HepG2 (cell line): Measurements from ENCODE around the gene CHPF. TPM values are rescaled to one million over a fixed set of nuclear protein-coding genes. Genes with fewer than 3 reads are reported as not detected.

ENCODE experiments used
- ADNP ChIP-seq: sonication (generic); formaldehyde crosslinking; IDR thresholded peaks from 2 replicates; pipeline ENCODE4 v1.4.0; 2020; ENCODE audit warnings: missing genetic modification reagents
- GLI4 ChIP-seq: sonication (generic); formaldehyde crosslinking; IDR thresholded peaks from 2 replicates; pipeline ENCODE4 v1.5.1; 2020; ENCODE audit warnings: missing genetic modification reagents, mild to moderate bottlenecking, moderate library complexity, borderline replicate concordance
- ISL2 ChIP-seq: sonication (generic); formaldehyde crosslinking; IDR thresholded peaks from 2 replicates; pipeline ENCODE4 v1.5.0; 2020; ENCODE audit warnings: missing genetic modification reagents
- MEIS2 ChIP-seq: sonication (generic); formaldehyde crosslinking; IDR thresholded peaks from 2 replicates; pipeline ENCODE4 v1.9.0; 2021; ENCODE audit warnings: mild to moderate bottlenecking, missing genetic modification reagents
- NFATC3 ChIP-seq: sonication (generic); formaldehyde crosslinking; IDR thresholded peaks from 2 replicates; pipeline ENCODE4 v1.5.1; 2020; ENCODE audit warnings: mild to moderate bottlenecking, missing genetic modification reagents
- RERE ChIP-seq: IDR thresholded peaks from 2 replicates; pipeline ENCODE4 v1.6.1; 2016; ENCODE audit warnings: low read depth, missing genetic modification reagents, missing compliant biosample characterization
- SIX1 ChIP-seq: sonication (generic); formaldehyde crosslinking; IDR thresholded peaks from 2 replicates; pipeline ENCODE4 v1.4.0; 2020; ENCODE audit warnings: missing genetic modification reagents, borderline replicate concordance
- TBX2 ChIP-seq: sonication (generic); formaldehyde crosslinking; IDR thresholded peaks from 2 replicates; pipeline ENCODE4 v1.5.0; 2020; ENCODE audit warnings: missing genetic modification reagents, mild to moderate bottlenecking, borderline replicate concordance
- ZBTB3 ChIP-seq: sonication (generic); formaldehyde crosslinking; IDR thresholded peaks from 2 replicates; pipeline ENCODE4 v1.4.0; 2020; ENCODE audit warnings: low read depth, mild to moderate bottlenecking, moderate library complexity, missing genetic modification reagents, borderline replicate concordance
- ZBTB43 ChIP-seq: sonication (generic); formaldehyde crosslinking; conservative IDR thresholded peaks from 2 replicates; pipeline ENCODE4 v1.4.0; 2020; ENCODE audit warnings: missing genetic modification reagents
- ZNF275 ChIP-seq: sonication (generic); formaldehyde crosslinking; IDR thresholded peaks from 2 replicates; pipeline ENCODE4 v1.8.0; 2022; ENCODE audit warnings: missing genetic modification reagents, mild to moderate bottlenecking, inconsistent platforms, borderline replicate concordance
- ZNF331 ChIP-seq: sonication (generic); formaldehyde crosslinking; IDR thresholded peaks from 2 replicates; pipeline ENCODE4 v1.4.0; 2020; ENCODE audit warnings: missing genetic modification reagents
- ZNF460 ChIP-seq: sonication (generic); formaldehyde crosslinking; IDR thresholded peaks from 2 replicates; pipeline ENCODE4 v1.5.1; 2020; ENCODE audit warnings: missing genetic modification reagents, mild to moderate bottlenecking, borderline replicate concordance
- ZNF557 ChIP-seq: sonication (generic); formaldehyde crosslinking; IDR thresholded peaks from 2 replicates; pipeline ENCODE4 v1.4.0; 2020; ENCODE audit warnings: missing genetic modification reagents
- ZNF740 ChIP-seq: sonication (generic); formaldehyde crosslinking; IDR thresholded peaks from 2 replicates; pipeline ENCODE4 v1.4.0; 2020; ENCODE audit warnings: missing genetic modification reagents
- polyA plus RNA-seq, 8 experiments: library from polyadenylated mRNA; depleted of rRNA in 3 of 8; stranded (reverse) in 7 of 8; unstranded in 1 of 8; fragments of >200 nt; fragmentation: Illumina TruSeq in 4 of 8; extraction: Trizol in 4 of 8; gene quantifications; 2 replicates each; pipeline versions ENCODE4 v1.2.1 to v1.2.3, GENCODE V29; 2011 to 2016; ENCODE audit warnings: low read depth in 4 of 8, missing spikeins in 1 of 8, mixed read lengths in 1 of 8; ENCODE audit not compliant: insufficient read depth in 1 of 8
- total RNA-seq, 5 experiments: library from RNA; depleted of rRNA; stranded (reverse); fragments of >200 nt; fragmentation: Illumina TruSeq; extraction: Trizol; gene quantifications; 2 replicates each; pipeline ENCODE4 v1.2.3, GENCODE V29; 2016; ENCODE audit warnings: low read depth in 1 of 5
- TF ChIP-seq, protein P1 (sequence below): sonication (generic); formaldehyde crosslinking; IDR thresholded peaks from 2 replicates; pipeline ENCODE4 v1.5.0; 2020; ENCODE audit warnings: missing genetic modification reagents
- TF ChIP-seq, protein P2 (sequence below): sonication (generic); formaldehyde crosslinking; IDR thresholded peaks from 2 replicates; pipeline ENCODE4 v1.5.0; 2020; ENCODE audit warnings: mild to moderate bottlenecking, missing genetic modification reagents

CHPF gene
- total and polyA plus RNA-seq, 2 of the 13 experiments (the other 11 are each of a cell fraction or from before 2014, with no cell fraction given): 79.6 to 111 TPM

- TF ChIP-seq RERE (CRISPR knock-in tag): no peak; the same call in 1 of the 2 replicates
- no peak for TF ChIP-seq GLI4
- TF ChIP-seq SIX1 (CRISPR knock-in tag): no peak
- peak; percentile 91 for TF ChIP-seq TBX2
- no peak for TF ChIP-seq NFATC3
- TF ChIP-seq ZNF275 (CRISPR knock-in tag): peak; percentile 74; the same call in 1 of the 2 replicates
- peak; percentile 69 for TF ChIP-seq ISL2 (CRISPR knock-in tag)
- TF ChIP-seq MEIS2: peak; percentile 93
- 0 out of 2 replicates have a peak, but pooled peaks have one; percentile 28 for TF ChIP-seq ADNP
- TF ChIP-seq ZBTB3 (CRISPR knock-in tag): peak; percentile 71; the same call in 1 of the 2 replicates
- TF ChIP-seq ZBTB43 (CRISPR knock-in tag): 0 out of 2 replicates have a peak, but pooled peaks have one; percentile 35
- TF ChIP-seq, protein P1, sequence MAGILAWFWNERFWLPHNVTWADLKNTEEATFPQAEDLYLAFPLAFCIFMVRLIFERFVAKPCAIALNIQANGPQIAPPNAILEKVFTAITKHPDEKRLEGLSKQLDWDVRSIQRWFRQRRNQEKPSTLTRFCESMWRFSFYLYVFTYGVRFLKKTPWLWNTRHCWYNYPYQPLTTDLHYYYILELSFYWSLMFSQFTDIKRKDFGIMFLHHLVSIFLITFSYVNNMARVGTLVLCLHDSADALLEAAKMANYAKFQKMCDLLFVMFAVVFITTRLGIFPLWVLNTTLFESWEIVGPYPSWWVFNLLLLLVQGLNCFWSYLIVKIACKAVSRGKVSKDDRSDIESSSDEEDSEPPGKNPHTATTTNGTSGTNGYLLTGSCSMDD (CRISPR knock-in tag): no peak
- TF ChIP-seq ZNF557 (CRISPR knock-in tag): no peak
- TF ChIP-seq, protein P2, sequence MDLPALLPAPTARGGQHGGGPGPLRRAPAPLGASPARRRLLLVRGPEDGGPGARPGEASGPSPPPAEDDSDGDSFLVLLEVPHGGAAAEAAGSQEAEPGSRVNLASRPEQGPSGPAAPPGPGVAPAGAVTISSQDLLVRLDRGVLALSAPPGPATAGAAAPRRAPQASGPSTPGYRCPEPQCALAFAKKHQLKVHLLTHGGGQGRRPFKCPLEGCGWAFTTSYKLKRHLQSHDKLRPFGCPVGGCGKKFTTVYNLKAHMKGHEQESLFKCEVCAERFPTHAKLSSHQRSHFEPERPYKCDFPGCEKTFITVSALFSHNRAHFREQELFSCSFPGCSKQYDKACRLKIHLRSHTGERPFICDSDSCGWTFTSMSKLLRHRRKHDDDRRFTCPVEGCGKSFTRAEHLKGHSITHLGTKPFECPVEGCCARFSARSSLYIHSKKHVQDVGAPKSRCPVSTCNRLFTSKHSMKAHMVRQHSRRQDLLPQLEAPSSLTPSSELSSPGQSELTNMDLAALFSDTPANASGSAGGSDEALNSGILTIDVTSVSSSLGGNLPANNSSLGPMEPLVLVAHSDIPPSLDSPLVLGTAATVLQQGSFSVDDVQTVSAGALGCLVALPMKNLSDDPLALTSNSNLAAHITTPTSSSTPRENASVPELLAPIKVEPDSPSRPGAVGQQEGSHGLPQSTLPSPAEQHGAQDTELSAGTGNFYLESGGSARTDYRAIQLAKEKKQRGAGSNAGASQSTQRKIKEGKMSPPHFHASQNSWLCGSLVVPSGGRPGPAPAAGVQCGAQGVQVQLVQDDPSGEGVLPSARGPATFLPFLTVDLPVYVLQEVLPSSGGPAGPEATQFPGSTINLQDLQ (CRISPR knock-in tag): peak; percentile 99
- TF ChIP-seq ZNF331 (CRISPR knock-in tag): peak; percentile 82
- TF ChIP-seq ZNF740: peak; percentile 61
- no peak for TF ChIP-seq ZNF460
These were observed 1.9 kb downstream of the CHPF start (continued) for GRCh38 chr2:219541611-219542180.
